Measurements from ENCODE around the gene ELAPOR2. TPM values are rescaled to one million over a fixed set of nuclear protein-coding genes. Genes with fewer than 3 reads are reported as not detected.

Gene ELAPOR2, protein sequence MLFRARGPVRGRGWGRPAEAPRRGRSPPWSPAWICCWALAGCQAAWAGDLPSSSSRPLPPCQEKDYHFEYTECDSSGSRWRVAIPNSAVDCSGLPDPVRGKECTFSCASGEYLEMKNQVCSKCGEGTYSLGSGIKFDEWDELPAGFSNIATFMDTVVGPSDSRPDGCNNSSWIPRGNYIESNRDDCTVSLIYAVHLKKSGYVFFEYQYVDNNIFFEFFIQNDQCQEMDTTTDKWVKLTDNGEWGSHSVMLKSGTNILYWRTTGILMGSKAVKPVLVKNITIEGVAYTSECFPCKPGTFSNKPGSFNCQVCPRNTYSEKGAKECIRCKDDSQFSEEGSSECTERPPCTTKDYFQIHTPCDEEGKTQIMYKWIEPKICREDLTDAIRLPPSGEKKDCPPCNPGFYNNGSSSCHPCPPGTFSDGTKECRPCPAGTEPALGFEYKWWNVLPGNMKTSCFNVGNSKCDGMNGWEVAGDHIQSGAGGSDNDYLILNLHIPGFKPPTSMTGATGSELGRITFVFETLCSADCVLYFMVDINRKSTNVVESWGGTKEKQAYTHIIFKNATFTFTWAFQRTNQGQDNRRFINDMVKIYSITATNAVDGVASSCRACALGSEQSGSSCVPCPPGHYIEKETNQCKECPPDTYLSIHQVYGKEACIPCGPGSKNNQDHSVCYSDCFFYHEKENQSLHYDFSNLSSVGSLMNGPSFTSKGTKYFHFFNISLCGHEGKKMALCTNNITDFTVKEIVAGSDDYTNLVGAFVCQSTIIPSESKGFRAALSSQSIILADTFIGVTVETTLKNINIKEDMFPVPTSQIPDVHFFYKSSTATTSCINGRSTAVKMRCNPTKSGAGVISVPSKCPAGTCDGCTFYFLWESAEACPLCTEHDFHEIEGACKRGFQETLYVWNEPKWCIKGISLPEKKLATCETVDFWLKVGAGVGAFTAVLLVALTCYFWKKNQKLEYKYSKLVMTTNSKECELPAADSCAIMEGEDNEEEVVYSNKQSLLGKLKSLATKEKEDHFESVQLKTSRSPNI
- 2.6 and 2.7 TPM in 2 replicates for total RNA-seq

DNA sequence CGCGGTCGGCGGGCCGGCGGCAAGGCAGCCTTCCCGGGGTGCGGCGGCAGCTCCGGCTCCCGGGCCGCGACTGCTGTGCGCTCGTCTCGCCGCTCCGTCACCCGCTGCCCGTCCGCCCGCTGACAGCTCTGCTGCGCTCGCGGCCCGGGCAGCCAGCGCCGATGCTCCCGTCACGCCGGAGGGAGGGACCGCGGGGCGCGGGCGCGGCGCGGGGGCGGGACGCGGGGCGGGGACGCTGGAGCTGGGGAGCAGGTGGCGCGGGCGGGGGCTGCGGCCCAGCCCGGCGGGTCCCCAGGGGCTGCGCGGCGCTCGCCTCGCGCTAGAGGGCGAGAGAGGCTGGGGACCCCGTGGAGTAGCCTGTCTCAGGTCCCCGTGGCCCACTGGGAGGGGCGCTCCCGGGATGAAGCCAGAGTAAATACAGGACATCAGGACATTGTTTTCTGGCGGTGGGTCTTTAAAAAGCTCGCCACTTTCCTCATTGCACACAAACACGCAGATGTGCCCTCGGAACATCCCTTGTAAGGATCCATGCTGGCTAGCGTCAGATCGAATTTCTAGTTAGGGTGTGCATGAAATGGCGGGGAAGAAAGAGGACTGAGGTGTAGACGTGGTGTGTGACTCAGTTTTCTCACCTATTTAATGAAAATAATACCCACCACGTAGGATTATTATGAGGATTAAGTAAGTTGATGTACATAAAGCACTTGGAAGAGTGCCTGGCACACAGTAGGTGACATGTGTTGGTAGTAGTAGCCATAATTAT is at the start of gene ELAPOR2:
Gene ELAPOR2, minus strand, starts transcription at position 130 of the 763 bp plus-strand sequence. CDS start 141 bp downstream, outside the sequence.

Other genes starting within 250 kb of the ELAPOR2 start
- 73.5 and 76.2 TPM in 2 replicates for gene DMTF1, start 92.8 kb upstream of the ELAPOR2 start, total RNA-seq
- gene TMEM243, start 160.1 kb upstream of the ELAPOR2 start, total RNA-seq, result 36.1 and 42.4 TPM in 2 replicates

Data from placental epithelial cell (primary cell).